ENCODE data around the gene HOXC9.

- TF ChIP-seq CTCF (IDR thresholded peaks at IDR 0.05 in 8 of 11, conservative IDR thresholded peaks at IDR 0.05 in 3 of 11): no peak
- no peak for TF ChIP-seq POLR2AphosphoS5 (IDR thresholded peaks at IDR 0.05)
- no peak for TF ChIP-seq POLR2A (IDR thresholded peaks at IDR 0.05)
Measured at GRCh38 chr12:53971129-53971528, 28.8 kb upstream of the HOXC9 start.
